GM04503 (cell line): ENCODE results near the gene H3-3A.

Experiments used
- DNase-seq: peaks from one replicate; pipeline ENCODE4 v3.0.0-alpha.2; 2012; ENCODE audit warnings: low read depth

The H3-3A gene

DNA sequence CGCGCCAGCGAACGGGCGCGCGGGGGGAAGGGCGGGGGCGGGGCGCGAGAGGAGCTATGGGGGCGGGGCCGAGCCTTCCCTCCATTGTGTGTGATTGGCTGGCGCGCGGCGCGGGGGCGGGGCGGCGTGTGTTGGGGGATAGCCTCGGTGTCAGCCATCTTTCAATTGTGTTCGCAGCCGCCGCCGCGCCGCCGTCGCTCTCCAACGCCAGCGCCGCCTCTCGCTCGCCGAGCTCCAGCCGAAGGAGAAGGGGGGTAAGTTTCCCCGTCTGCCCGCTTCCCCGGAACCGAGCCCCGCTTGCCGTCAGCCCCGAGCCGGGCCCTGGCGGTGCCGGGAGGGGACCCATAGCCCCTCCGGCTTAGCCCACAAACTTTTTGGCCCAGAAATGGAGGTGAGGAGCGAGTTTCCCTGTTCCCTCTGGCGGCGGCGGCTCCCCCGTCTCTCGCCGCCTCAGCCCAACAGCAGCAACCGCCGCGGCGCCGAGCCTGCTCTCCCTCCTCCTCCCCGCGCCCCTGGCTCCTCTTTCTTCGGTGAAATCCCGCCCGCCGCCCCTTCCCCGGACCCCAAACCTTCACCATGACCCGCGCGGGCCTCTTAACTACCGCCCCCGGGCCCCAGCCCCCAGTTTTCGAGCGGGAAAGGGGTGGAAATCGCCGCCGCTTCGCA lies at the start of gene H3-3A:
H3-3A (plus strand) TSS at position 159 of the 666 bp plus-strand sequence. CDS start 1,636 bp downstream, outside the sequence.
- DNase-seq, result peak; percentile 46

DNA sequence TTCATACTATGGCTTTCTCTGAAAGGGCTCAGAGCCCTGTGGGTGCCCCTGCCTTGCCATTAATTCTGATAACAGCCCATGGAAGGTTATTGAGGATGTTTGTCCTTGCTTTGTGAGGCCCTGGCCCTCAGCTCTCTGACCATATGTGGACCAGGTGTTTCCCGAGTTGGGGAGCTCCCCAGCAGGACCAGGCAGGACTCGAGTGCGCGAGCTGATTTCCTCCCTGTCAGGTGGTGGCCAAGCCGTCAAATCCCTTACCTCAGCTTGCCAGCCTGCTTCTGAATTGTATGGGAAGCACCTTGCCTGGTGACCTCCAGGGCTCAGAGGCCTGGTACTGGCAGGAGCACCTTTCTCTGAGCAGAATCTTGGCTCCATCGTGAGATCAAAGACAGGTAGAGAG lies 45.4 kb upstream of the H3-3A start:
- DNase-seq, result no peak

DNA sequence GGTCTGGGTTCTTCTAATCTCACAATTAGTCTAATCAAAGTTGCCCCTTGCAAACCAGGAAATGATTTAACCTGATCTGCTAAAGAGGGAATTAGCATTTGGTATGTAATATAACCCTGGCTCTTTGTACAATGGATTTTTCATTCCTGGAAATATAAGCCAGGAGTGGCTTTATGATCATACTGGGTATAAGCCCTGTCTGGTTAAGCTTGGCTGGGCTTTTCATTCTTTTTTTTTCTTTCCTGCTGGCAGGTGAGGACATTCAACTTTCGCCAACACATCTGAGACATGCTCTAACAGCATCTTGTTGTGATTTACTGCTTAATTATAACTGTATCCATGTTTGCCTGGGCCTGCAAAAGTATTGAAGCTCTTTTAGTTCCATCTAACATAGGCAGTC lies 42.9 kb upstream of the H3-3A start:
- no peak for DNase-seq

DNA sequence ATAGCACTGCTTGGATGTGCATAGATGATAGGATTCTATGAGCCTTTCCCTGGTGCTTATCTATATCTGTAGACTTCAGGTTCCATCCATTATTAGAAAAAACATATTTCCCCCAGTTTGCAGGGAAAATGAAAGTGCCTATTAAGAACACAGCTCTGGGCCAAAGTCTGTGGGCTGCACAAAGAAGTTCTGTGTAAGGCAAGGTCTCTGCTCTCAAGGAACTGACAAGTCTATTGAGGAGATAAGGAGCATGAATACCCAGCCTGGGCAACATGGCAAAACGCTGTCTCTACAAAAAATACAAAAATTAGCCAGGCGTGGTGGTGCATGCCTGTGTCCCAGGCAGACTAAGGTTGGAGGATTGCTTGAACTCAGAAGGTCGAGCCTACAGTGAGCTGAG lies 41.1 kb upstream of the H3-3A start:
- no peak for DNase-seq

DNA sequence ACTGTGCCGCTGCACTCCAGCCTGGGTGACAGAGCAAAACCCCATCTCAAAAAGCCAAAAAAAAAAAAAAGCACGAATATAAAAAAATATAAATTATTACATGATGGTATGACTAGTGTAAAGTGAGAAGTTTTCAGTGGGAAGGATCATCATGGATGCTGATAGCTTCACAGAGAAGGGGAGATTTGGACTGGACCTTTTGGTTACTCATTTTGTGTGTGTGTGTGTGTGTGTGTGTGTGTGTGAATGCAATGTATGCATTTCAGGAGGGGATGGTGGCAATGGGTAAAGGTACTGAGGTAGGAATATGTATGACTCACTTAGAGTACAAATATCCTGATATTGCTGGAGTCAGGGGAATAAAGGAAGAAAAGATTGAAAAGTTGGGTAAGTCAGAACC lies 40.7 kb upstream of the H3-3A start:
- no peak for DNase-seq

DNA sequence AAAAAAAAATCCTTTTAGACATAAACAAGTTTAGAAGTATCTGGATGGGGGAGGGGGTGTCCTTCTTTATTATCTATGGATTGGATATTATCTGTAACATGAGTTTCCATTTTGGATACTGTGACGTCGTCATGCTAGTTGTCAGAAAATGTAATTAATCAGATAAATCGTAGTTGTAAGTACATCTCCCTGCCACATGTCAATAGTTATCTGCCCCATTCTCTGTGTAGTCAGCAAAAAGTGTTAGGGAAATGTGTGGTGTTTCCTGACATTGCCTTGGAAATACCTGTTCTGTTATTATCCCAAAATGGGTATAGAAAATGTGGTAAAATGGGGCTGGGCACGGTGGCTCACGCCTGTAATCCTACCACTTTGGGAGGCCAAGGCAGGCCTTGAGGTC lies 38.8 kb upstream of the H3-3A start:
- no peak for DNase-seq

DNA sequence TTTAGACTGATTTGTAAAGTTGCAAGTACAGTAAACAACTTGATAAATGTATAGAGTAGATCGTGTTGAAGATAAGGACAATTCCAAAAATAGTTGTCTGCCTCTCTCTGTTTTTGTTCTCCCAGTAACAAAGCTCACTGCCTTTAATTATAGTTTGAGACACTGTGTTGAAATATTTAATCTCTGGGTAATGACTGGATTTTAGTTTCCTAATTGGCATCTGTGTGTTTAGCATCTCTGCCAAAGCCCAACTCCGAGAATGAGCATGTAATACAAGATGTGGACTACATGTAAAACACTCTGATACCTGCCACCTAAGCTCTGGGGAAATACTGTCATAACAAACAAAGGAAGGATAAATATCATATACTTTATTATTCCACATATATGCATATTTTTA lies 35.7 kb upstream of the H3-3A start:
- DNase-seq, result no peak

DNA sequence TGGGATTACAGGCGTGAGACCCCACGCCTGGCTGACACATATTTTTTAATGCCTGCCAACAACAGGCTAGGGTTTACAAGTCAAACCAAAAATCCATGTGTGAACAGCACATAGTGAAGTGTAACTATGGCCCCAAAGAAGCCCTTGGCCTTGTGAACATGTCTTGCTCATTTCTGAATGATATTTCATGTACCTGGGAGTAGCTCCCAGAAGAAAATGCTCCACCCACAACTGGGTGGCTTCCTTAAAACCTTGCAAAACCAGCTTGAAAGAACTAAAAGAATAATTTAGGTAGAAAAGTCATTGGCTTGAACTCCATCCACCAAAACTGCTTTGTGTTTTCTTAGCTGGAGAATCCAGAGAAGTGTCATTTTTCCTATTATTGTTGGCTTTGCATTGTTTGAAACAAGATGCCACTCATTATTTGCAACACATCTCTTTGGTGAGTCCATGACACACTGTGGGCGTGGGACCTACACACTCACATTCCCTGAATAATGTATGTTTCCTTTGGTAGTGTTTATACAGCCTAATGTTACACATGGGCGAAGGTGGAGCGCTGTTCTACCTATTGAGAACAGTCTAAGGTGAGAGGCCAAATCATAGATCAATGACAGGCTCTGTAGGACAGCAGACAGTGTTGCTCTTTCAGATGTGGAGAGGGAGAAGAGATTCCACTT lies 34.8 kb upstream of the H3-3A start:
- no peak for DNase-seq

DNA sequence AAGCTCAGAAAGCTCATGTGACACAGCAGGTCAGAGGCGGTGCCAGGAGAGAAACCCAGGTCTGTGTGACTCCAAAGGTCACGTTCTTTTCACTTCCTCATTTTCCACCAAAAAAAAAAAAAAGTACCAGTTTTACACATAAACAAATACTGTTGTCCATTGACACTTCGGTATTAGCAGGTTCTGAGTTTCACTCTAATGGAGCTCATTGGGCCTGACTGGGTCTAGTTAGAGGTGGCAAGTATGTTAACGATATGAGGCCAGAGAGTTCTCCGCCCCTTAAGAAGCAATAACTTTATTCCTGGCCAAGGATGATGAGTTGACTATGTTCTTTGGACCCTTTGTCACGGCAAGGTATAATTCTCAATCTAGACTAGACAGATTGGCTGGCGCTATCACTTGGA lies 33.4 kb upstream of the H3-3A start:
- DNase-seq, result no peak

DNA sequence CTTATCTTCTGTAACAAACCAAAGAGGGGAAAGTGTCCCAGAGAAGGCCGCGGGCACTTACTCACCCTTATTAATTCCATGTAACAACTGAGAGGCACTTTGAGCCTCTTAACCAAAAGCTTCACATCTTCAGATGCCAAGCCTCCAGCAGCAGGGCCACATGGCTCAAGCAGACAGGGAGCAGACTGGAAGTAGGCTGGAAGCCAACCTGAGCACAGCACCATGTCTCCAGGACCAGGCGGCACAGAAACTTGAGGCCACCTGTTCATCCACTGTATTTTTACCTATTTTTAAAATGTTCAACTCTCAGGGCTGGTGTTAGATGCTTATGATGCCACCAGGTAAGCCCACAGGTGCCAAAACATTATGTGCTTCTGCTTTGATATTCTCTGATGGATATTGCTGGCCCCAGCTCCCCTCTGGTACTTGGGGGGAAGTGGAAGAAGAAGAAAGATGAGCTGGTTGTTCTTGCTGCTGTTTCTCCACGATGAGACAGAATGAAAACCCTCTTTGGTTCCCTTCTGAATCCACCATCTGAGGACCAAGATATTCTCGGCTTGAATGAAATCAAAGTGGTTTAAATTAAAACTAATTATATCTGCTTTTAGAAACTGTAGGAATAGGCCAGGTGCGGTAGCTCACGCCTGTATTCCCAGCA lies 32.8 kb upstream of the H3-3A start:
- DNase-seq, result no peak

DNA sequence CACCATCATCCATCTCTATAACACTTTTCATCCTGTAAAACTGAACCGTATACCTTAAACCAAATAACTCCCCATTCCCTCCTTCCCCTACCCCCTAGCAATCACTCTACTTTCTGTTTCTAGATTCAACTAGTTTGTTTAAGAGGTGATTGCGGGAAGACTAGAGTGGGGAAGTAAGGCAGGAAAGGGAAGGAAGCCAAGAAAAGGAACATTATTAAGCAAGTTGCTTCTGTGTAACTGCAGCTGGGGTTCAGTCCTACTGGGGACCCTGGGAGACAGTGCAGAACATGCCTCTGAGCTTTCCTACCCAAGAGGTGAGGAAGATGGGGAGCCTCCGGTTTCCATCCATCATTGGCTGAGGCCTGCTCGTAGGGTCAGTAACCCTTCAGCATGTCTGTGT lies 28.9 kb upstream of the H3-3A start:
- DNase-seq, result no peak

DNA sequence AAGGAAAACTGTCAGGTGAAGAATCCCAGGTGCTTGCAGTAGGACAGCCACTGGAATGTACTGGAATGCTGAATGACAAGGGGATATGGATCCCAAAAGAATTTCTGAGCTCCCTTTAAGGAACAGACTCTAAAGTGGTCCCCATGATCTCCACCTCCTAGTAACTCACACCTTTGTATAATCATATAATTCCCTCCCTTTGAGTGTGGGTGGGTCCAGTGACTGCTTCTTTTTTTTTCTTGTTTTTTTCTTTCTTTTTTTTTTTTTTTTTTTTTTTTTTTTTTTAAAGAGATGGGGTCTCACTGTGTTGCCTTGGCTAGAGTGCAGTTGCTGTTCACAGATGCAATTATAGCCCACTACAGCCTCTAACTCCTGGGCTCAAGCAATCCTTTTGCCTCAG lies 28.5 kb upstream of the H3-3A start:
- DNase-seq, result no peak

DNA sequence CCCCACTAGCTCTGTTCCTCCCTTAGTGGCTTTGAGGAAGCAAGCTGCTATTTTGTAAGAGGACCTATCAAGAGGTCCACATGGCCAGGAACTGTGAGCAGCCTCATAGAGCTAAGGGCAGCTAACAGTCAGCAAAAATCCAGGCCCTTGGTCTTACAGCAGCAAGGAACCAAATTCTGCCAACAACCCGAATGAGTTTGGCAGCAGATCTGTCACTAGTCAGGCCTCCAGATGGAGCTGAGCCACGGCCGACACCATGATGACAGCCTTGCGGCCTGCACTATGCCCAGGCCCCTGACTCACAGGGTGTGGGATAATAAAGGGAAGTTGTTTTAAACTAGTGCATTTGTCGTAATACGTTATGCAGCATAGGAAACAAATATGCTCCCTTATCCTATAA lies 28.0 kb upstream of the H3-3A start:
- peak; percentile 95 for DNase-seq

DNA sequence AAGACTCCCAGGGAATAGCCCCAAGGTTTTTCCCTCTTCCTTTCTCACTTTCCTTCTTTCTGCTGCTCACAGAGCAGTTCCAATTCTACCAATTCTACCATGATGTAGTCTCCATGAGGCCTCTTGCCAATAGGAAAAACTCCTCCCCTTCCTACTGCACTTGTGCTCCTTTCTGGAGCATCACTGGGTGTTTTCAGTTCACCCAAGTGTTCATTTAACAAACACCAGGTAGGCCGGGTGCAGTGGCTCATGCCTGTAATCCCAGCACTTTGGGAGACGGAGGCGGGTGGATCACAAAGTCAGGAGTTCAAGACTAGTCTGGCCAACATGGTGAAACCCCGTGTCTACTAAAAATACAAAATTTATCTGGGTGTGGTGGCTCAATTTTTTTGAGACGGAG lies 26.6 kb upstream of the H3-3A start:
- DNase-seq, result no peak

DNA sequence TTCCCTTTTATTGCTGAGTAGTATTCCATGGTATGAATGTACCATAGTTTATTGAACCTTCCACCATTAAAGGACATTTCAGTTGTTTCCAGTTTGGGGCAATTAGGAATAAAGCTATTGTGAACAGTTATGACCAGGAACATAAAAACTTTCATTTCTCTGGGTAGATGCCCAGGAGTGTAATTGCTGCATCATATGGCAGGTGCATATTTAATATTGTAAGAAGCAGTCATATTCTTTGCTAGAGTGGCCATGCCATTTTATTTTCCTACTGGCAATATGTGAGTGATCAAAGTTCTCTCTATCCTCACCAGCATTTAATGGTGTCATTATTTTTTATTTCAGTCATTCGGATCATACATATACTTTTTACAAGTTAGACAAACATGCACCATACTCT lies 23.9 kb upstream of the H3-3A start:
- DNase-seq, result no peak

DNA sequence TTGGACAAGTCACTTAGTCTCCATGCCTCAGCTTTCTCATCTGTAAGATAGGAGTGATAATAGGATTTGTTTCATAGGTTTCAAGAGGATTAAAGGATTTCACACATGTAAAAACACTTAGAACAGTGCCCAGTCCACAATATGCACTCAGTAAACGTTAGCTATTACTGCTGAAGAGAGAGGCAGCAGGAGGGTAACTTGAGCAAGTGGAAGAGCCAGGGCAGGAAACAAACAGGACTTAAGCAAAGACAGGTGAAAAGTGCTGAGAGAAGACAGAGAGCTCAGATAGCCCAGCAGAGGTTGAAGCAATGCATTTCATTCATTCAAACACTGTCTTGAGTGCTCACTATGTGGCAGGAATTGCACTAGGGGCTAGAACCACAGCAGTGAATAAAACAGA lies 21.1 kb upstream of the H3-3A start:
- no peak for DNase-seq

DNA sequence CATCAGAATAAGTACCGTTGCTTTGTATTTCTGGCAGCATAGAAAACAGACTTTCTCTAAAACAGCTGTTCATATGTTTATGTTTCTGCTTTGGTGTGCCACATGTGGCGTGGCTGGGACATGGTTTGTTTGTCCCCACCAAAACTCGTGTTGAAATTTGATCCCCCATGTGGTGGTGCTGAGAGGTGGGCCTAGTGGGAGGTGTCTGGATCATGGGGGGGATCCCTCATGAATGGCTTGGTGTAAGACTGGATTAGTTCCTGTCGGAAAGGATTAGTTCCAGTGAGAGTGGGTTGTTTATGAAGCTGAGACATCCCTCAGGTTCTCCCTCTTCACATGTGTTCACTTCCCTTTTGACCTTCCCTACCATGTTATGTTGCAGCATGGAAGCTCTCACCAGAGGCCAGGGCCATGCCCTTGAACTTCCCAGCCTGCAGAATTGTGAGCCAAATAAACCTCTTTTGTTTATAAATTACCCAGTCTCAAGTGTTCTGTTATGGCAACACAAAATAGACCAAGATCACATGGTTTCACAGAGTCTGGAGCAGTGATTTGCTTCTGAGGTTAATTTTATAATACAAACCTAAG lies 17.9 kb upstream of the H3-3A start:
- DNase-seq, result no peak

DNA sequence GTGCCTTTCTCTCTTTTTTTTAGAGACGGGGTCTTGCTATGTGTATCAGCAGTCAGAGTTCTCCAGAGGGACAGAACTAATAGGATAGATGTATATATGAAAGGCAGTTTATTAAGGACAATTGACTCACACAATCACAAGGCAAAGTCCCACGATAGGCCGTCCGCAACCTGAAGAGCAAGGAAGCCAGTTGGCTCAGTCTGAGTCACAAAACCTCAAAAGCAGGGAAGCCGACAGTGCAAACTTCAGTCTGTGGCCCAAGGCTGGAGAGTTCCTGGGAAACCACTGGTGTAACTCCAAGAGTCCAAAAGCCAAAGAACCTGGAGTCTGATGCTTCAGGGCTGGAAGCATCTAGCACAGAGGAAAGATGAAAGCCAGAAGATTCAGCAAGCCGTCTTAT lies 16.3 kb upstream of the H3-3A start:
- no peak for DNase-seq

DNA sequence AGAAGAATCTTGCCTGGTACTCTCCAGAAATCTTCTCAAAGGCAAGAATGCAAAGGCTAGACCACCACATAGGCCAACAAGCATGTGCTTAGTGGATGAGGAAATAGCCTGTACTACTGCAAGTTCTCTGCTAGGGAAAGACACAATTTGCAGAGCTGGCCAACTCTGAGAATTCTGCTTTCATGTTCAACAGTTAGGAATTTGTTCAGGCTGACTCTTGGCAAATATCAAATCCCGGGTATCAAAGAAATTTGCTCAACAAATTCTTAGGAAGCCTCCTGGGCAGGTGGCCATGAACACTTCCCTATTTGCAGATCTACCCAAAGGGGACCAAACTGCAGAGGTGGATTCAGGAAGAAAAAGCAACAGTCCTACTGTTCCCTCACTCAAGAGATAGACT lies 15.0 kb upstream of the H3-3A start:
- DNase-seq, result no peak

DNA sequence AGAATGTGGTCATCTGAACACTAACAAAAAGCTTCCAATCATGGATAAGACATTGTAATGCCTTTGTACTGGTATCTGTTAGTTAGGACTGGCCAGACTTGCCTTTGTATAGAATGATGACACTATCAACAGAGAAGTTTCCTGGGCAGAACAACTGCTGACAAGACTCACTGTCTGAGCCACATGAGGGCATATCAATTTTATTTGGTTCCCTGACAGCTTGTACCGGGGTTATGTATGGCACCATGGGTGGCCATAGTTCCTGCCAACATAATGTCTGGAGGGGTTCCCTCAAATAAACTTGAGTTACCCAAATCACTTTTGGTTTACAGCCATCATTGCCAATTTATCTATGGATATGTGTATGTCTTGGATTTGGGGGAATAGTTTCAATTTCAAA lies 13.6 kb upstream of the H3-3A start:
- DNase-seq, result no peak

DNA sequence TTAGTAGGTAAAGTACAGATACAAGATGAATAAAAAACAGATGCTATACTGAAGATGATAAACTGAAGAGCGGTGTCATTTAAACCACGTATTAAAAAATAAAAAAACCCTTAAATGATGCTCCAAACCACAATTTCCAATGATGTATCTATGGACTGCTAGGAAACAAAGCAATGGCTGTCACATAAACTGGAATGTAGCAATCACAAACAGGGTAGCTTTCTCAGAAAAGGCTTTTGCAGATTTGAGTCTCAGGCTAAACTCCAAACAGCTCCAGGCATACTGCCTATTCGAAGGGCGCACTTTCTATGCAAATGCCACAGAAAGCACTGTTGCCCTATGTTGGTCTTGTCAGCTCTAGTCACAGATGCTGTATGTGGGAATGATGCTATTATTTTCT lies 12.4 kb upstream of the H3-3A start:
- DNase-seq, result no peak

DNA sequence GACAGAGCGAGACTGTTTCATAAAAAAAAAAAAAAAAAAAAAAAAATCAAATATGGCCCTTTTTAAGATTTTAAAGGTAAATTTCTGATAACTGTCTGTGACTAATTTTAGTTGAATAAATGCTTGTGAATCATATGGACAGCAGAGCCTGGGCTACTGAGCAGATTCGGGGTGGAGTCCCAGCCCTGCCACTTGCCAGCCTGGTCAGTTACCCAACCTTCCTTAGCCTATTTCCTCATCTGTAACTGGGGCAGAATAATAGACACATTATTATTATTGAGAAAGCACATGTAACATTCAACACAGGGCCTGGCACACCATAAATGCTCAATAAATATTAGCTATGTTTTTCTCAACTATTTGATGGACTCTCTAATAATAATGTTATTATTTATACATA lies 11.2 kb upstream of the H3-3A start:
- DNase-seq, result no peak

DNA sequence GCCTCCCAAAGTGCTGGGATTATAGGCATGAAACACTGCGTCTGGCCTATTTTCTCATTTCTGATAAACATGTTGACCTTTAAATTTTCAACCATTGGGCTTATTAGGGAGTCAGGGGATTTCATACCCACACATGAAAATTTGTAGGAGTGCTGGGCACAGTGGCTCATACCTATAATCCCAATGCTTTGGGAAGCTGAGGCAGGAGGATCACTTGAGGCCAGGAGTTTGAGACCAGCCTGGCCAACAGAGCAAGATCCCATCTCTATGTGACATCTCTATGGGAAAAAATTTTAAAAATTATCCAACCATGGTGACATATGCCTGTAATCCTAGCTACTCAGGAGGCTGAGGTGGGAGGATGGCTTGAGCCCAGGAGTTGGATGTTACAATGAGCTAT lies 10.5 kb upstream of the H3-3A start:
- DNase-seq, result no peak
